Activated CD4-positive, alpha-beta T cell treated with anti-CD3 and anti-CD28 coated beads, Interleukin-2, amount 10 ng/mL, durations not matched to agents 7 days and 5 days (primary cell): ENCODE results near the gene NRL. TPM values are rescaled to one million over a fixed set of nuclear protein-coding genes. Genes with fewer than 3 reads are reported as not detected.
A peak's percentile ranks its signal among the peaks of the same experiment; 100 is the strongest.
"Not testable (repeated sequence)": the region's sequence is repeated elsewhere in the genome, so short reads cannot be mapped to it uniquely, and the experiment has no call there.

Source experiments
- CTCF ChIA-PET: fragments of 350-600 bp; sonication (Branson Sonifier 250); formaldehyde crosslinking; loops from one replicate; lab custom pipeline; 2021; ENCODE audit warnings: antibody characterized with exemption; lab: Charles Lee
- POLR2A ChIA-PET: fragments of 350-600 bp; sonication (Branson Sonifier 250); formaldehyde crosslinking; loops from one replicate; lab custom pipeline; 2021; ENCODE audit warnings: antibody characterized with exemption; lab: Charles Lee
- DNase-seq: peaks from one replicate; pipeline ENCODE4 v3.0.0-alpha.2; 2020
- H3K27ac Mint-ChIP-seq: one replicate; pipeline ENCODE4 v1.8.0; 2021; ENCODE audit warnings: mild to moderate bottlenecking, moderate library complexity, mixed read lengths
- H3K27me3 Mint-ChIP-seq: one replicate; pipeline ENCODE4 v1.8.0; 2021; ENCODE audit warnings: mixed read lengths
- H3K36me3 Mint-ChIP-seq: one replicate; pipeline ENCODE4 v1.8.0; 2021; ENCODE audit warnings: low read depth, mixed read lengths
- H3K4me1 Mint-ChIP-seq: one replicate; pipeline ENCODE4 v1.8.0; 2021; ENCODE audit warnings: mixed read lengths
- H3K4me3 Mint-ChIP-seq: one replicate; pipeline ENCODE4 v1.8.0; 2021; ENCODE audit warnings: mild to moderate bottlenecking, moderate library complexity, mixed read lengths
- H3K9me3 Mint-ChIP-seq: one replicate; pipeline ENCODE4 v1.8.0; 2021; ENCODE audit warnings: mixed read lengths
- total RNA-seq, 2 experiments: library from RNA; stranded (reverse); gene quantifications; one replicate each; pipeline ENCODE4 v1.2.3, GENCODE V29; 2021

NRL gene
- total RNA-seq, 2 experiments from 2014 or later = 3.1 to 3.3 TPM

DNA sequence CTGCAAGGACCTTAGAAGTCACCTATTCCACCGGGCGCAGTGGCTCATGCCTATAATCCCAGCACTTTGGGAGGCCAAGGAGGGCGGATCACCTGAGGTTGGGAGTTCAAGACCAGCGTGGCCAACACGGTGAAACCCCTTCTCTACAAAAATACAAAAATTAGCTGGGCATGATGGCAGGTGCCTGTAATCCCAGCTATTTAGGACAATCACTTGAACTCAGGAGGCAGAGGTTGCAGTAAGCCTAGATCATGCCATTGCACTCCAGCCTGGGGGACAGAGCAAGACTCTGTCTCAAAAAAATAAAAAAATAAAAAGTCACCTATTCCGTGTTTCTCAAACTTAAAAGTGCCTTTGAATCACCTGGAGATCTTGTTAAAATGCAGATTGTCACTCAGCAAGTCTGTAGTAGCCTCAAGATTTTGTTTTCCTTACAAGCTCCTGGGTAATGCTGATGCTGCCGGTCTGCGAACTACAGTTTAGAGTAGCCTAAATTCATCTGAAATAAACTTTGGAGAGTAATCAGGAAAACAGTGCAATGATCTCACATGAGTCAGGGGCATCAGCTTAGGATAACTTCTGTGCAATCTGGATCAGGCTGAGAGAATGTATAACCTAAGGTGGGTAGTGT is 9.0 kb downstream of the NRL start:
- H3K4me3 Mint-ChIP-seq, H3K9me3 Mint-ChIP-seq, POLR2A ChIA-PET, DNase-seq, H3K27me3 Mint-ChIP-seq: not testable (repeated sequence)
- Mint-ChIP-seq H3K27ac (peak overlapping the region; percentile 72), H3K4me1 (peaks cover 37% of the 10 kb centered on the region), H3K36me3 (peaks cover 29% of the 10 kb centered on the region)
- CTCF ChIA-PET = interaction anchor here (0.8 to 9.3 kb wide), 3 partner anchors 12 to 26 kb away, joined by 3 to 138 read pairs (median 4); partner anchors contain the start of gene PCK2

- Mint-ChIP-seq H3K4me1 (peaks cover 22% of the 10 kb centered on the region), H3K27ac (no peak overlapping the region), H3K27me3 (no peaks in the 10 kb centered on the region), H3K9me3 (no peaks in the 10 kb centered on the region), H3K36me3 (peaks cover 46% of the 10 kb centered on the region), H3K4me3 (no peak overlapping the region)
- POLR2A ChIA-PET = no interaction called here
- CTCF ChIA-PET = interaction anchor here (1.0 to 9.3 kb wide), 4 partner anchors 9 to 58 kb away, joined by 3 to 138 read pairs (median 6); partner anchors contain the start of genes IRF9 and PCK2
- DNase-seq = no peak
Observed at GRCh38 chr14:24103451-24103850, 11.3 kb downstream of the NRL start.

DNA sequence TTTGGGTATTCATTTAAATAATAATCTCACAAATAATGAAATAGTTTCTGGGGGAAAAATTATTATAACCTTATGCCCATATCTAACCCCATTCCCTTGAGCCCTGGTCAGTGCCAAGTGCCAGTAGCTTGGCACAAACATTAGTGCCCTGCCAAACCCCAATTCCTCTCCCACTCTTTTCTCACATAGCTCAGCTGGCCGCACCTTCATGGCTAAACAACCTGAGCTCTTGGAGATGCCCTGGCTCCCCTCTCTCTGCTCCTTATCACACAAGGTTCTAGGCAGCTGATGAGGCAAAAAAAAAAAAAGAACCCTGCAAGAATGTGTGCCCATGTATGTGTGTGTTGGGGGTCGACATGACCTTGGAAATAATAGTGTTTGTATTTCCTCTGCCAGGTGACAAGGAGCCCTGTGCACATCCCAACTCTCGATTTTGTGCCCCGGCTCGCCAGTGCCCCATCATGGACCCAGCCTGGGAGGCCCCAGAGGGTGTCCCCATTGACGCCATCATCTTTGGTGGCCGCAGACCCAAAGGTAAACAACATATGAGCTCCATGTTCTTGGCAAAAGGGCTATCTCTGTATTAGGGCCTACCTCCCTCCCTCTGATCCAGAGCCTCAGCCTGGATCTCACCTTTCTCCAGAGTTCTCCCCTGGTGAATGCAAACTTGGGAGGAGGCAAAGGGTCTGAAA is 12.2 kb downstream of the NRL start:
- Mint-ChIP-seq H3K4me1 (peaks cover 14% of the 10 kb centered on the region), H3K36me3 (peaks cover 52% of the 10 kb centered on the region), H3K4me3 (no peak overlapping the region), H3K27me3 (no peaks in the 10 kb centered on the region), H3K9me3 (no peaks in the 10 kb centered on the region), H3K27ac (no peak overlapping the region)
- DNase-seq = no peak
- ChIA-PET POLR2A (no interaction called here), CTCF (interaction anchor here (0.6 to 9.3 kb wide), 6 partner anchors 8 to 169 kb away, joined by 3 to 138 read pairs (median 6); partner anchors contain the start of genes DCAF11, IRF9, NRL and PCK2)

- ChIA-PET POLR2A (no interaction called here), CTCF (interaction anchor here (0.9 to 1.4 kb wide), 2 partner anchors 8 to 10 kb away, joined by 3 read pairs; no protein-coding TSS in a partner anchor)
- Mint-ChIP-seq H3K9me3 (no peaks in the 10 kb centered on the region), H3K27me3 (no peaks in the 10 kb centered on the region), H3K36me3 (peaks cover 58% of the 10 kb centered on the region), H3K27ac (no peak overlapping the region), H3K4me3 (no peak overlapping the region), H3K4me1 (peaks cover 11% of the 10 kb centered on the region)
- no peak for DNase-seq
Observed at GRCh38 chr14:24100982-24101494, 13.7 kb downstream of the NRL start.

DNA sequence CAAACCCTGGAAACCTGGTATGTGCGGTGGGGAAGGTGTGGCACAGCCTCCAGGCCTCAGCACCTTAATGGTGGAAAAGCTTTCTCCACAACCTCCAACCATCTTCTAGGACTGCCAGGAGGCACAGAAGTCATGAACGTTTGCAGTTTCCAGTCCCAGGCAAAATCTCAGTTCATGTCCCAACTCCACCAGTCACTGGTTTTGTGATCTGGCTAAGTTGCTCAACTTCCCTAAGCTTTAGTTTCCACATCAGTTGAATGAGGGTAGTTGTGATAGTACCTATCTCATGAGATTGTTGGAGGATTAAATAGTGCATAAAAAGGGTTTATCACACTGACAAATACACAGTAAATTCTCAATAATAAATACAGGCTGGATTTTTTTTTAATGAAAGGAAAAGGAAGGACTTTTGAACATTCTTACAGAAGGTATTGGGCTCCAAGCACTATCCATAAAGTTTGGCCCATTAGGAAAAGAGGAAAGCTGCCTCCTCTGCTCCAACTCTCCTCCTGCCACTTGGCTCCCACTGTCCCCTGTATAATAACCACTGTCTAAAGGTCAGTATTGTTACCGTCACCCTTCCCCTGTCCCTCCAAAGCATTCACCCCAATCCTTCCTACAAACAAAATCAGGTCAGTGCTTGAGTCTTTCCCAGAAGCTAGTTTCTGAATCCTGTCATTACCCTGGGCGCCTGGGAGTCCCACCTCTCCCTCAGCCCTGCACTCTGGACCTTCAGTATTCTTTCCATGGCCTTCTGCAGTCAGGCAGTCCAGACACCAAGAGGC is 14.4 kb downstream of the NRL start:
- ChIA-PET CTCF (interaction anchor here (0.9 to 1.4 kb wide), 2 partner anchors 8 to 10 kb away, joined by 3 read pairs; no protein-coding TSS in a partner anchor), POLR2A (no interaction called here)
- Mint-ChIP-seq H3K4me1 (peaks cover 13% of the 10 kb centered on the region), H3K27ac (peak overlapping the region; percentile 29), H3K9me3 (no peaks in the 10 kb centered on the region), H3K4me3 (no peak overlapping the region), H3K27me3 (no peaks in the 10 kb centered on the region), H3K36me3 (peaks cover 60% of the 10 kb centered on the region)
- no peak for DNase-seq

- Mint-ChIP-seq H3K4me3 (no peak overlapping the region), H3K27me3 (no peaks in the 10 kb centered on the region), H3K27ac (no peak overlapping the region), H3K9me3 (no peaks in the 10 kb centered on the region), H3K4me1 (peaks cover 15% of the 10 kb centered on the region), H3K36me3 (peaks cover 59% of the 10 kb centered on the region)
- POLR2A ChIA-PET = no interaction called here
- no peak for DNase-seq
- CTCF ChIA-PET = interaction anchor here (0.7 to 9.6 kb wide), 2 partner anchors 7 to 18 kb away, joined by 3 to 138 read pairs; no protein-coding TSS in a partner anchor
Observed at GRCh38 chr14:24098927-24099813, 15.6 kb downstream of the NRL start.

DNA sequence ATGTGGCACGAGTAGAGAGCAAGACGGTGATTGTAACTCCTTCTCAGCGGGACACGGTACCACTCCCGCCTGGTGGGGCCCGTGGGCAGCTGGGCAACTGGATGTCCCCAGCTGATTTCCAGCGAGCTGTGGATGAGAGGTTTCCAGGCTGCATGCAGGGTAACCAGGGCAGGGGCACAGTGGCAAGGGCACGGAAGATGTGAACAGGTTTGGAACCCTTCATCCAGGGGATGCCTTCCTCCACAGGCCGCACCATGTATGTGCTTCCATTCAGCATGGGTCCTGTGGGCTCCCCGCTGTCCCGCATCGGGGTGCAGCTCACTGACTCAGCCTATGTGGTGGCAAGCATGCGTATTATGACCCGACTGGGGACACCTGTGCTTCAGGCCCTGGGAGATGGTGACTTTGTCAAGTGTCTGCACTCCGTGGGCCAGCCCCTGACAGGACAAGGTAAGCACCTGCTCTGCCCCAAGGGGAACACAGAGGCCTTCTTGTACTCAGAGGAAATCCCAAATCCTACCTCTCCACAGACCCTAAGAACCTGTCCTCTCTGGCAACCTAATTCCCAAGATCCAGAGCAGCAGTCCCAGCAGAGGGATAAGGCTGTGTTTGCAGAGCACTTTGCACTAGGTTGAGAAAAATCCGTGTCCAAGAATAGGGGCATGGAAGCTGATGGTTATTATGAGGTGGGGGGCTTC is 16.4 kb downstream of the NRL start:
- Mint-ChIP-seq H3K4me1 (peaks cover 20% of the 10 kb centered on the region), H3K27ac (no peak overlapping the region), H3K36me3 (peaks cover 51% of the 10 kb centered on the region), H3K27me3 (no peaks in the 10 kb centered on the region), H3K4me3 (no peak overlapping the region), H3K9me3 (no peaks in the 10 kb centered on the region)
- ChIA-PET CTCF (interaction anchor here (0.6 to 9.6 kb wide), 5 partner anchors 8 to 267 kb away, joined by 3 to 138 read pairs (median 3); partner anchors contain the start of genes DCAF11 and NRL), POLR2A (no interaction called here)
- DNase-seq = no peak

- Mint-ChIP-seq H3K4me3 (peak overlapping the region; percentile 55), H3K27me3 (no peaks in the 10 kb centered on the region), H3K27ac (peak overlapping the region; percentile 73), H3K9me3 (no peaks in the 10 kb centered on the region), H3K36me3 (peaks cover 44% of the 10 kb centered on the region), H3K4me1 (peaks cover 31% of the 10 kb centered on the region)
- ChIA-PET CTCF (interaction anchor here (1.3 to 9.6 kb wide), 2 partner anchors 10 to 18 kb away, joined by 7 to 138 read pairs; partner anchors contain the start of genes DCAF11 and NRL), POLR2A (no interaction called here)
- DNase-seq = no peak
Observed at GRCh38 chr14:24096545-24097181, 18.1 kb downstream of the NRL start.

DNA sequence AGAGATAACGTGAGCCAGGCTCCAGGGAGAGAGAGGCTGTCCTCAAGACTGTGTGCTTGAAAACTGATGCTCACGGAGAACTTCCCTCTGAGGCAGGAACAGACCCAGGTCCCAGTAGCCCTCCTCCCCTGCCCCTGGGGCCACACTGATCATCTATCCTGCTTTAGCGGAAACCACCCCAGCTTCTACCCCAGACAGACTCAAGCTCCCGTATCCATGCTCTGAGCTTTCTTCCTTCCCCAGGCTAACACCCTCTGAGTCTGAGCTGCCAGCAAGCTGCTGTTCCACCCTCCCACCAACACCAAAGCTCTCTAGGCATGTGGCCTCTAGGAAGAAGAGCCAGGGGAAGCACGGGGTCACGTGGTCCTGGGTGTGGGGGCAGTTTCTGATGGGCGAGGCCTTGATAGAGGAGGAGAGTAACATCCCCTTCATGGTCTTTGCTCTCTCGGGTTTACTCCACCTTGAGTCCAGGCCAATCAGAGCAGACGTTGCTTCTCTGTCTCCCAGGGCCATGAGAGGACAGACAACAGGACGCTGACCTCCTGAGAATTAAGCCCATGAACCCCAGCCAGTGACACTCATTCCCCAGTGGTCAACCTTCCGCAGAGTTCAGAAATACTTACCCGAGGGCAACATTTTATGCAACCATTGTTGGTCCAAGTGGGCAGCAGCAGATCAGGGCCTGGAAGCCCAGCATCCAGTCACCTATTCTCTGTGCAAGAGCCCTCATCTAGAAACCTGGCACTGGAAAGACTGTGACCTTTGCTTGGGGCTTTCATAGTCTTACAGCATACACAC is 19.3 kb downstream of the NRL start:
- Mint-ChIP-seq H3K27me3 (no peaks in the 10 kb centered on the region), H3K36me3 (peaks cover 38% of the 10 kb centered on the region), H3K4me1 (peaks cover 34% of the 10 kb centered on the region), H3K9me3 (no peaks in the 10 kb centered on the region), H3K4me3 (peak overlapping the region; percentile 100), H3K27ac (peak overlapping the region; percentile 98)
- peak; percentile 54 for DNase-seq
- CTCF ChIA-PET = interaction anchor here (1.3 to 9.6 kb wide), 5 partner anchors 11 to 147 kb away, joined by 6 to 138 read pairs (median 7); partner anchors contain the start of genes DCAF11, IRF9 and TINF2
- POLR2A ChIA-PET = interaction anchor here (0.5 to 2.7 kb wide), 4 partner anchors 13 to 91 kb away, joined by 3 to 13 read pairs (median 4); no protein-coding TSS in a partner anchor

DNA sequence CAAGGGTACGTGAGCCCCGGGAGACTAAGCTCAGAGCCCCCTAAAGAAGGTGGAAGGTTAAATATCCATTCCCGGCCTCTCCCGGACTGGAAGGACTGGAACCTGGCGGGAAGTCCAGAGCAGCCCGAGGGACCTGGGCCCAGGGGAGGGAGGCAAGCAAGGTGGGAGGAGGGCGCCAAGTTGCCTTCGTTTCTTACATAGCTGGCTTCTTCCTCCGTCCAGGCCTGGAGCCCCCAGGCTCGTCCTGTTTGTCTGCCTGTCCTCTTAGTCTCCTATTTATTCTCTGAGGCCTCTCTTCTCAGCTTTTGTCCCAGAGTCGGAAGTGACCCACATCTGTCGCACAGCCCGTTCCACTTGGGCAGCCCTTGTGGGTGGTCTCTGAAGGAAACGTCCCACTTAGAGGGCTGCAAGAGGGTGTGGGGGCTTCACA is 19.9 kb downstream of the NRL start:
- ChIA-PET POLR2A (interaction anchor here (0.5 to 2.7 kb wide), 5 partner anchors 10 to 92 kb away, joined by 3 to 13 read pairs (median 4); no protein-coding TSS in a partner anchor), CTCF (interaction anchor here (1.3 to 9.6 kb wide), 6 partner anchors 12 to 147 kb away, joined by 3 to 138 read pairs (median 7); partner anchors contain the start of genes DCAF11, IRF9 and TINF2)
- H3K36me3 Mint-ChIP-seq = peaks cover 33% of the 10 kb centered on the region
- peaks cover 35% of the 10 kb centered on the region for H3K4me1 Mint-ChIP-seq
- H3K27ac Mint-ChIP-seq = peak overlapping the region; percentile 98
- H3K27me3 Mint-ChIP-seq = no peaks in the 10 kb centered on the region
- peak overlapping the region; percentile 100 for H3K4me3 Mint-ChIP-seq
- H3K9me3 Mint-ChIP-seq = no peaks in the 10 kb centered on the region
- no peak for DNase-seq
